Naive thymus-derived CD4-positive, alpha-beta T cell (primary cell): ENCODE measurements around the gene KSR2. TPM values are rescaled to one million over a fixed set of nuclear protein-coding genes. Genes with fewer than 3 reads are reported as not detected.

Experiments used
- ATAC-seq: fragments of 150-1000 bp; cut with Tn5 transposase; 2 replicates; pipeline ENCODE4 v1.10.0; 2021; ENCODE audit warnings: mild to moderate bottlenecking, moderate library complexity
- CTCF ChIA-PET: fragments of 350-600 bp; sonication (Branson Sonifier 250); formaldehyde crosslinking; loops from one replicate; lab custom pipeline; 2021; ENCODE audit warnings: antibody characterized with exemption; lab: Charles Lee
- POLR2A ChIA-PET: fragments of 350-600 bp; sonication (Branson Sonifier 250); formaldehyde crosslinking; loops from one replicate; lab custom pipeline; 2021; ENCODE audit warnings: antibody characterized with exemption, inconsistent platforms; lab: Charles Lee
- DNase-seq, 9 donors: peaks; one replicate each; pipeline versions ENCODE4 v3.0.0 to v3.0.0-alpha.2; 2020 to 2022; ENCODE audit warnings: mixed read lengths in 1 of 9
- H3K27ac ChIP-seq: one replicate; pipeline ENCODE4 v1.7.0; 2013; ENCODE audit warnings: mild to moderate bottlenecking, low read depth, low read length, moderate library complexity
- H3K27me3 ChIP-seq, 2 donors: one replicate each; pipeline ENCODE4 v1.7.0; 2013; ENCODE audit warnings: low read length in 2 of 2, mild to moderate bottlenecking in 2 of 2, moderate library complexity in 2 of 2; ENCODE audit not compliant: control insufficient read depth in 2 of 2, insufficient read depth in 2 of 2
- H3K36me3 ChIP-seq, 3 experiments: 1 replicate in 2 of 3; 2 replicates in 1 of 3; pipeline ENCODE4 v1.7.0; 2013; ENCODE audit warnings: low read length in 3 of 3, mild to moderate bottlenecking in 3 of 3, moderate library complexity in 1 of 3; ENCODE audit not compliant: insufficient read depth in 3 of 3, control insufficient read depth in 2 of 3
- H3K4me1 ChIP-seq, 2 donors: one replicate each; pipeline ENCODE4 v1.7.0; 2013; ENCODE audit warnings: low read length in 2 of 2, mild to moderate bottlenecking in 2 of 2, moderate library complexity in 1 of 2; ENCODE audit not compliant: control insufficient read depth in 2 of 2, insufficient read depth in 2 of 2
- H3K4me3 ChIP-seq: 2 replicates; pipeline ENCODE4 v1.7.0; 2013; ENCODE audit warnings: mild to moderate bottlenecking, low read length
- H3K9me3 ChIP-seq, 3 experiments: 1 replicate in 2 of 3; 2 replicates in 1 of 3; pipeline ENCODE4 v1.7.0; 2013; ENCODE audit warnings: low read length in 3 of 3; ENCODE audit not compliant: control insufficient read depth in 2 of 3
- H3K27ac Mint-ChIP-seq, 9 donors: one replicate each; pipeline ENCODE4 v1.8.0; 2020 to 2022; ENCODE audit warnings: mixed read lengths in 9 of 9, mild to moderate bottlenecking in 8 of 9, moderate library complexity in 5 of 9, inconsistent platforms in 2 of 9
- H3K27me3 Mint-ChIP-seq, 5 donors: one replicate each; pipeline ENCODE4 v1.8.0; 2021 to 2022; ENCODE audit warnings: mixed read lengths in 5 of 5, mild to moderate bottlenecking in 1 of 5
- H3K36me3 Mint-ChIP-seq, 5 donors: one replicate each; pipeline ENCODE4 v1.8.0; 2020 to 2022; ENCODE audit warnings: mixed read lengths in 5 of 5, mild to moderate bottlenecking in 3 of 5, inconsistent platforms in 1 of 5
- H3K4me1 Mint-ChIP-seq, 7 donors: one replicate each; pipeline ENCODE4 v1.8.0; 2020 to 2022; ENCODE audit warnings: mixed read lengths in 7 of 7, mild to moderate bottlenecking in 3 of 7, inconsistent platforms in 1 of 7
- H3K4me3 Mint-ChIP-seq, 10 donors: one replicate each; pipeline ENCODE4 v1.8.0; 2020 to 2022; ENCODE audit warnings: mild to moderate bottlenecking in 10 of 10, mixed read lengths in 10 of 10, moderate library complexity in 6 of 10, inconsistent platforms in 2 of 10
- H3K9me3 Mint-ChIP-seq, 11 donors: one replicate each; pipeline ENCODE4 v1.8.0; 2020 to 2022; ENCODE audit warnings: mixed read lengths in 11 of 11, mild to moderate bottlenecking in 4 of 11, inconsistent platforms in 1 of 11, moderate library complexity in 1 of 11
- intact Hi-C, 2 donors: fragments of 100-400 bp; cut with micrococcal nuclease; formaldehyde crosslinking; loops; one replicate each; pipeline ENCODE4 v1.15.1; 2023
- polyA plus RNA-seq, 2 donors: library from polyadenylated mRNA; unstranded; fragments of 300-500 nt; fragmentation: Illumina TruSeq; gene quantifications; one replicate each; pipeline ENCODE4 v1.2.3, GENCODE V29; 2021
- total RNA-seq, 6 experiments: library from RNA in 5 of 6; stranded (reverse) in 5 of 6; gene quantifications; 1 replicate in 5 of 6; 2 replicates in 1 of 6; pipeline ENCODE4 v1.2.3 and lab custom pipeline; 2021 to 2026

KSR2 gene
- total and polyA plus RNA-seq, 7 experiments from 2014 or later, result 0.03 to 0.07 TPM; not detected in 5

GRCh38 chr12:117563007-117563406 is 405.8 kb downstream of the KSR2 start:
- ATAC-seq, result no peak
- Mint-ChIP-seq H3K9me3 (peaks cover 0 to 5% (median 0%) of the 10 kb centered on the region in 11 donors), H3K4me3 (no peak overlapping the region), H3K4me1 (no peaks in the 10 kb centered on the region), H3K27me3 (peaks cover 0 to 10% (median 5%) of the 10 kb centered on the region in 5 donors), H3K36me3 (no peaks in the 10 kb centered on the region), H3K27ac (no peak overlapping the region)
- no peaks in the 10 kb centered on the region for H3K4me1 ChIP-seq
- no peak overlapping the region for H3K27ac ChIP-seq
- H3K9me3 ChIP-seq, result no peaks in the 10 kb centered on the region
- no peak overlapping the region for H3K4me3 ChIP-seq
- H3K36me3 ChIP-seq, result no peaks in the 10 kb centered on the region
- DNase-seq, result no peak
- CTCF ChIA-PET, result no interaction called here
- H3K27me3 ChIP-seq, result no peaks in the 10 kb centered on the region
- POLR2A ChIA-PET, result no interaction called here
- intact Hi-C loops, result no loop called here

GRCh38 chr12:117561990-117562389 is 406.8 kb downstream of the KSR2 start:
- no peak for ATAC-seq
- no peak overlapping the region for H3K27ac ChIP-seq
- peaks cover 0 to 7% (median 5%) of the 10 kb centered on the region in 5 donors for H3K27me3 Mint-ChIP-seq
- H3K36me3 ChIP-seq, result no peaks in the 10 kb centered on the region
- H3K4me1 Mint-ChIP-seq, result no peaks in the 10 kb centered on the region
- no peaks in the 10 kb centered on the region for H3K27me3 ChIP-seq
- H3K4me1 ChIP-seq, result no peaks in the 10 kb centered on the region
- ChIA-PET POLR2A (no interaction called here), CTCF (no interaction called here)
- peaks cover 0 to 3% (median 0%) of the 10 kb centered on the region in 11 donors for H3K9me3 Mint-ChIP-seq
- no peak for DNase-seq
- no peak overlapping the region for H3K4me3 Mint-ChIP-seq
- H3K27ac Mint-ChIP-seq, result no peak overlapping the region
- intact Hi-C loops, result no loop called here
- no peak overlapping the region for H3K4me3 ChIP-seq
- no peaks in the 10 kb centered on the region for H3K36me3 Mint-ChIP-seq
- H3K9me3 ChIP-seq, result no peaks in the 10 kb centered on the region

- no peaks in the 10 kb centered on the region for H3K27me3 ChIP-seq
- H3K27ac ChIP-seq, result no peak overlapping the region
- no peak overlapping the region for H3K4me3 ChIP-seq
- intact Hi-C loops, result no loop called here
- H3K4me3 Mint-ChIP-seq, result no peak overlapping the region
- no peaks in the 10 kb centered on the region for H3K36me3 Mint-ChIP-seq
- H3K4me1 ChIP-seq, result no peaks in the 10 kb centered on the region
- H3K27ac Mint-ChIP-seq, result no peak overlapping the region
- POLR2A ChIA-PET, result no interaction called here
- DNase-seq (no peak), ATAC-seq (no peak)
- peaks cover 0 to 7% (median 3%) of the 10 kb centered on the region in 11 donors for H3K9me3 Mint-ChIP-seq
- H3K9me3 ChIP-seq, result no peaks in the 10 kb centered on the region
- no peaks in the 10 kb centered on the region for H3K36me3 ChIP-seq
- no peaks in the 10 kb centered on the region for H3K4me1 Mint-ChIP-seq
- CTCF ChIA-PET, result no interaction called here
- peaks cover 0 to 5% (median 0%) of the 10 kb centered on the region in 5 donors for H3K27me3 Mint-ChIP-seq
Measured at GRCh38 chr12:117559978-117560377, 408.8 kb downstream of the KSR2 start.

- ChIA-PET POLR2A (no interaction called here), CTCF (no interaction called here)
- Mint-ChIP-seq H3K36me3 (peaks cover 0 to 7% (median 0%) of the 10 kb centered on the region in 5 donors), H3K4me3 (no peak overlapping the region), H3K27me3 (peaks cover 0 to 4% (median 0%) of the 10 kb centered on the region in 5 donors), H3K27ac (no peak overlapping the region), H3K4me1 (peaks cover 0 to 2% (median 0%) of the 10 kb centered on the region in 7 donors), H3K9me3 (peaks cover 2 to 31% (median 14%) of the 10 kb centered on the region in 11 donors)
- Histone ChIP-seq H3K4me1 (no peaks in the 10 kb centered on the region), H3K27ac (no peak overlapping the region), H3K9me3 (no peaks in the 10 kb centered on the region), H3K36me3 (no peaks in the 10 kb centered on the region), H3K4me3 (no peak overlapping the region), H3K27me3 (no peaks in the 10 kb centered on the region)
- ATAC-seq (no peak), DNase-seq (no peak)
- intact Hi-C loops, result no loop called here
Measured at GRCh38 chr12:117555889-117556288, 412.9 kb downstream of the KSR2 start.

GRCh38 chr12:117552971-117553370 is 415.8 kb downstream of the KSR2 start:
- H3K4me1 Mint-ChIP-seq, result peaks cover 0 to 2% (median 0%) of the 10 kb centered on the region in 7 donors
- POLR2A ChIA-PET, result no interaction called here
- intact Hi-C loops, result no loop called here

GRCh38 chr12:117551665-117552064 is 417.1 kb downstream of the KSR2 start:
- no peak for DNase-seq
- H3K9me3 Mint-ChIP-seq, result peaks cover 6 to 47% (median 15%) of the 10 kb centered on the region in 11 donors
- Histone ChIP-seq H3K27me3 (no peaks in the 10 kb centered on the region), H3K4me1 (no peaks in the 10 kb centered on the region), H3K36me3 (no peaks in the 10 kb centered on the region), H3K9me3 (no peaks in the 10 kb centered on the region), H3K27ac (no peak overlapping the region), H3K4me3 (no peak overlapping the region)
- no peak overlapping the region for H3K27ac Mint-ChIP-seq
- intact Hi-C loops, result no loop called here
- POLR2A ChIA-PET, result no interaction called here
- CTCF ChIA-PET, result no interaction called here
- peaks cover 0 to 2% (median 0%) of the 10 kb centered on the region in 7 donors for H3K4me1 Mint-ChIP-seq
- H3K4me3 Mint-ChIP-seq, result no peak overlapping the region
- no peak for ATAC-seq
- H3K27me3 Mint-ChIP-seq, result peaks cover 0 to 13% (median 7%) of the 10 kb centered on the region in 5 donors
- peaks cover 0 to 7% (median 0%) of the 10 kb centered on the region in 5 donors for H3K36me3 Mint-ChIP-seq

More at GRCh38 chr12:117552971-117553370, 415.8 kb downstream of the KSR2 start:
- Mint-ChIP-seq H3K4me3 (no peak overlapping the region), H3K27ac (no peak overlapping the region), H3K27me3 (peaks cover 0 to 13% (median 5%) of the 10 kb centered on the region in 5 donors), H3K9me3 (peaks cover 6 to 47% (median 15%) of the 10 kb centered on the region in 11 donors), H3K36me3 (peaks cover 0 to 7% (median 0%) of the 10 kb centered on the region in 5 donors)
- H3K27me3 ChIP-seq, result no peaks in the 10 kb centered on the region
- H3K36me3 ChIP-seq, result no peaks in the 10 kb centered on the region
- H3K4me1 ChIP-seq, result no peaks in the 10 kb centered on the region
- DNase-seq (no peak), ATAC-seq (no peak)
- no peaks in the 10 kb centered on the region for H3K9me3 ChIP-seq
- no peak overlapping the region for H3K4me3 ChIP-seq
- CTCF ChIA-PET, result no interaction called here
- no peak overlapping the region for H3K27ac ChIP-seq

- peaks cover 3 to 31% (median 9%) of the 10 kb centered on the region in 11 donors for H3K9me3 Mint-ChIP-seq
- H3K36me3 Mint-ChIP-seq, result no peaks in the 10 kb centered on the region
- peaks cover 0 to 2% (median 0%) of the 10 kb centered on the region in 7 donors for H3K4me1 Mint-ChIP-seq
- ChIA-PET CTCF (no interaction called here), POLR2A (no interaction called here)
- DNase-seq (no peak), ATAC-seq (no peak)
- H3K4me1 ChIP-seq, result no peaks in the 10 kb centered on the region
- H3K36me3 ChIP-seq, result no peaks in the 10 kb centered on the region
- no peak overlapping the region for H3K27ac ChIP-seq
- H3K9me3 ChIP-seq, result no peaks in the 10 kb centered on the region
- H3K27me3 Mint-ChIP-seq, result peaks cover 0 to 18% (median 9%) of the 10 kb centered on the region in 5 donors
- H3K4me3 ChIP-seq, result no peak overlapping the region
- H3K27ac Mint-ChIP-seq, result no peak overlapping the region
- intact Hi-C loops, result no loop called here
- H3K4me3 Mint-ChIP-seq, result no peak overlapping the region
- H3K27me3 ChIP-seq, result no peaks in the 10 kb centered on the region
Measured at GRCh38 chr12:117547209-117547608, 421.6 kb downstream of the KSR2 start.
